Activated T-cell treated with anti-CD3 and anti-CD28 coated beads, Interleukin-2, amount 50 U/mL, for 72 hours (primary cell): ENCODE results near the gene CDKN2AIP. TPM values are rescaled to one million over a fixed set of nuclear protein-coding genes. Genes with fewer than 3 reads are reported as not detected.

Experiments
- total RNA-seq, 2 donors: library from RNA; stranded (reverse); gene quantifications; one replicate each; pipeline ENCODE4 v1.2.3, GENCODE V29; 2022

The CDKN2AIP gene
- total RNA-seq, 2 donors from 2014 or later = 29.7 to 48.0 TPM

Other genes with a start within 250 kb of the CDKN2AIP start
- not detected for gene CLDN22, start 124.4 kb upstream of the CDKN2AIP start, total RNA-seq
- not detected for gene CLDN24, start 122.2 kb upstream of the CDKN2AIP start, total RNA-seq
- 10 to 100 TPM; 19.4 to 21.4 TPM for gene ING2, start 60.4 kb downstream of the CDKN2AIP start, total RNA-seq
- 10 to 100 TPM; 16.0 to 17.1 TPM for gene RWDD4, start 214.5 kb downstream of the CDKN2AIP start, total RNA-seq
- 10 to 100 TPM; 33.2 to 36.8 TPM for gene TRAPPC11, start 214.7 kb downstream of the CDKN2AIP start, total RNA-seq